Measurements from ENCODE around the gene GTF3C5. TPM values are rescaled to one million over a fixed set of nuclear protein-coding genes. Genes with fewer than 3 reads are reported as not detected.

Gene GTF3C5
- total RNA-seq, 2 donors from 2014 or later, result 63.1 to 97.2 TPM

- peaks cover 3% of the 10 kb centered on the region for H3K27me3 ChIP-seq (replicated peaks; ENCODE audit: insufficient read depth)
- H3K27ac ChIP-seq, result no peak overlapping the region
- H3K9me3 ChIP-seq, result no peaks in the 10 kb centered on the region
- intact Hi-C loops (cut with DNase I), result no loop called here
- H3K36me3 ChIP-seq, result no peaks in the 10 kb centered on the region
- no peak overlapping the region for H3K4me3 ChIP-seq
- no peak for DNase-seq (ENCODE audit: low spot score)
- H3K4me1 ChIP-seq (replicated peaks), result no peaks in the 10 kb centered on the region
- WGBS, result 89% methylated on average over 14 of the region's 14 CpGs
- no peak for TF ChIP-seq POLR2AphosphoS5 (IDR thresholded peaks at IDR 0.05)
- no peak for TF ChIP-seq POLR2A (IDR thresholded peaks at IDR 0.05)
- TF ChIP-seq CTCF (IDR thresholded peaks at IDR 0.05), result no peak
Measured at GRCh38 chr9:133004999-133005760, 25.6 kb upstream of the GTF3C5 start.

- Histone ChIP-seq H3K36me3 (no peaks in the 10 kb centered on the region), H3K27ac (no peak overlapping the region), H3K27me3 (replicated peaks; ENCODE audit: insufficient read depth) (peaks cover 3% of the 10 kb centered on the region), H3K4me1 (replicated peaks) (no peaks in the 10 kb centered on the region), H3K4me3 (no peak overlapping the region), H3K9me3 (no peaks in the 10 kb centered on the region)
- WGBS, result 60% methylated on average over 3 of the region's 3 CpGs
- TF ChIP-seq POLR2A (IDR thresholded peaks at IDR 0.05), result no peak
- TF ChIP-seq POLR2AphosphoS5 (IDR thresholded peaks at IDR 0.05), result no peak
- TF ChIP-seq CTCF (IDR thresholded peaks at IDR 0.05), result no peak
- intact Hi-C loops (cut with DNase I), result no loop called here
- no peak for DNase-seq (ENCODE audit: low spot score)
Measured at GRCh38 chr9:133005957-133006356, 24.8 kb upstream of the GTF3C5 start.

GRCh38 chr9:133006731-133007352 lies 24.0 kb upstream of the GTF3C5 start:
- DNase-seq (ENCODE audit: low spot score), result no peak
- intact Hi-C loops (cut with DNase I), result no loop called here
- H3K36me3 ChIP-seq, result no peaks in the 10 kb centered on the region
- TF ChIP-seq POLR2AphosphoS5 (IDR thresholded peaks at IDR 0.05) (no peak), CTCF (IDR thresholded peaks at IDR 0.05) (no peak), POLR2A (IDR thresholded peaks at IDR 0.05) (no peak)
- peaks cover 3% of the 10 kb centered on the region for H3K27me3 ChIP-seq (replicated peaks; ENCODE audit: insufficient read depth)
- WGBS, result 85% methylated on average over 5 of the region's 5 CpGs
- no peak overlapping the region for H3K27ac ChIP-seq
- no peak overlapping the region for H3K4me3 ChIP-seq
- no peaks in the 10 kb centered on the region for H3K4me1 ChIP-seq (replicated peaks)
- no peaks in the 10 kb centered on the region for H3K9me3 ChIP-seq

GRCh38 chr9:133008406-133008805 lies 22.4 kb upstream of the GTF3C5 start:
- no peaks in the 10 kb centered on the region for H3K4me1 ChIP-seq (replicated peaks)
- TF ChIP-seq POLR2AphosphoS5 (IDR thresholded peaks at IDR 0.05) (no peak), CTCF (IDR thresholded peaks at IDR 0.05) (no peak), POLR2A (IDR thresholded peaks at IDR 0.05) (no peak)
- DNase-seq (ENCODE audit: low spot score), result no peak
- no peak overlapping the region for H3K27ac ChIP-seq
- H3K36me3 ChIP-seq, result no peaks in the 10 kb centered on the region
- no peaks in the 10 kb centered on the region for H3K9me3 ChIP-seq
- 82% methylated on average over 7 of the region's 7 CpGs for WGBS
- H3K4me3 ChIP-seq, result no peak overlapping the region
- intact Hi-C loops (cut with DNase I), result no loop called here
- peaks cover 3% of the 10 kb centered on the region for H3K27me3 ChIP-seq (replicated peaks; ENCODE audit: insufficient read depth)

- intact Hi-C loops (cut with DNase I), result no loop called here
- peaks cover 3% of the 10 kb centered on the region for H3K27me3 ChIP-seq (replicated peaks; ENCODE audit: insufficient read depth)
- H3K4me3 ChIP-seq, result no peak overlapping the region
- no peak overlapping the region for H3K27ac ChIP-seq
- TF ChIP-seq POLR2AphosphoS5 (IDR thresholded peaks at IDR 0.05), result no peak
- TF ChIP-seq CTCF (IDR thresholded peaks at IDR 0.05), result no peak
- TF ChIP-seq POLR2A (IDR thresholded peaks at IDR 0.05), result no peak
- no peaks in the 10 kb centered on the region for H3K36me3 ChIP-seq
- DNase-seq (ENCODE audit: low spot score), result no peak
- H3K4me1 ChIP-seq (replicated peaks), result no peaks in the 10 kb centered on the region
- WGBS, result 61% methylated on average over 2 of the region's 2 CpGs
- H3K9me3 ChIP-seq, result no peaks in the 10 kb centered on the region
Measured at GRCh38 chr9:133008824-133009223, 22.0 kb upstream of the GTF3C5 start.

All from prostate gland (tissue), 2 donors.